HG02610 (cell line): ENCODE data around the gene CCL22.
A peak's percentile ranks its signal among the peaks of the same experiment; 100 is the strongest.
"Not testable (repeated sequence)": the region's sequence is repeated elsewhere in the genome, so short reads cannot be mapped to it uniquely, and the experiment has no call there.

ENCODE experiments used
- ATAC-seq: cut with Tn5 transposase; IDR thresholded peaks from one replicate; pipeline ENCODE4 v1.9.1; 2021; ENCODE audit warnings: mild to moderate bottlenecking, moderate library complexity; ENCODE audit not compliant: unreplicated experiment

The CCL22 gene

DNA sequence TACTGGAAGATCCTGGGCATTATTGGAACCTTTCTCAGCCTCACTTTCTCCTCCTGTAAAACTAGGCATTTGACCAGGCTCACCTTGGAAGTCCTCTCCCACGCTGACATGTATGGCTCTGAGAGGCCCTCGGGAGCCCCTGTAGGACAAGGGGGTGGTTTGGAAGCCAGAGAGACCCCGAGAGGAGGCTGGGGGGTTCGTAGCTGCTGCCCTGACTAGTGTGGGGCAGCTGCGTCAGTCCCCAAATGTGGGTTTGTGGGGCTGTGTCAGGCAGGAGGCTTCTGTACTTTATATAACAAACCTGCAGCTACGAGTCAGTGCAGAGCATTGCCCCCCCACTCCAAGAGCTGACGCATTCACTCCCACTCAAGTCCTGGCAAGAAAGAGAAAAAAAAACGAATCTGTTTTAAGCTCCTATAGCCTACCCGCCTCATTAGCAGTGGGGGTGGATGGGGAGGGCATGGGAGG, 15.5 kb downstream of the CCL22 start:
- no peak for ATAC-seq

GRCh38 chr16:57374925-57375465, 16.4 kb downstream of the CCL22 start:
- ATAC-seq, result not testable (repeated sequence)

- no peak for ATAC-seq
These were observed 17.8 kb downstream of the CCL22 start for GRCh38 chr16:57376313-57376818.

DNA sequence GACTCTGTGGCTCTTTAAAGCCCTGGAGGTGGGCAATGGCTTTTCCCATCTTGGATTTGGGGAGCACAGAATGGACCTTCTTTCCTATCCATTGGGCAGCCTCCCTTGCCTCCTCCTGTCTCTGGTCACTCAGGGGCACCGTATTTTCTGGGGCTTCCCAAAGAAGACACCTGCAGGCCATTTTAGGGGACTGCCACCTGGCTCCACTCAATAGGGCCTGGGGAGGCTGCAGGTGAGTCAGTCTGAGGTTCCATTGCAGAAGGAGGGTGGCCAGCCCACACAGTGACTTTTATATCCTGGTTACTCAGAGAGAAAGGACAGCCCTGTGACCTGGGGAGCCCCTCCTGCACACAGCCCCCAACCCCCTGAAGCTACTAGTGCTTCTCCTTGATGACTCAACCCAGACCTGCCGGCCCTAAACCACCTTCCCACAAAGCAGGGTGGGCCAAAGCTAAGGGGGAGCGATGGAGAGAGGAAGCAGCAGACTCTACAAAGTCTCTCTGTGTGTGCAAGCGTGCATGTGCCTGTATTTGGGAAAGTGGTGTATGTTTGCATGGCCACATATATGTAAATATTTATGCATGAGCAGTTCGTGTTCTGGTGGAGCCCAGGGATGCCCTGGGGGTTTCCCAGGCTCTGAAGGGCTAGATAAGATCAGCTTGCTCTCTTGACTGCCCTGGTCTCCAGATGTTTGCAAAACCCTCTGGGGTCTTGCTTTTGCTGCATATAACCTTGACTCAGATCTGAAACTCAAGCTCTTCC, 18.7 kb downstream of the CCL22 start:
- peak; percentile 92 for ATAC-seq

GRCh38 chr16:57379579-57379978, 21.0 kb downstream of the CCL22 start:
- no peak for ATAC-seq

GRCh38 chr16:57380671-57381462, 22.3 kb downstream of the CCL22 start:
- no peak for ATAC-seq

- no peak for ATAC-seq
These were observed 23.4 kb downstream of the CCL22 start for GRCh38 chr16:57381791-57382534.

GRCh38 chr16:57382535-57383275, 24.1 kb downstream of the CCL22 start:
- ATAC-seq, result no peak

- ATAC-seq, result no peak
These were observed 25.0 kb downstream of the CCL22 start for GRCh38 chr16:57383276-57384247.

- ATAC-seq, result no peak
These were observed 25.9 kb downstream of the CCL22 start for GRCh38 chr16:57384248-57385070.

DNA sequence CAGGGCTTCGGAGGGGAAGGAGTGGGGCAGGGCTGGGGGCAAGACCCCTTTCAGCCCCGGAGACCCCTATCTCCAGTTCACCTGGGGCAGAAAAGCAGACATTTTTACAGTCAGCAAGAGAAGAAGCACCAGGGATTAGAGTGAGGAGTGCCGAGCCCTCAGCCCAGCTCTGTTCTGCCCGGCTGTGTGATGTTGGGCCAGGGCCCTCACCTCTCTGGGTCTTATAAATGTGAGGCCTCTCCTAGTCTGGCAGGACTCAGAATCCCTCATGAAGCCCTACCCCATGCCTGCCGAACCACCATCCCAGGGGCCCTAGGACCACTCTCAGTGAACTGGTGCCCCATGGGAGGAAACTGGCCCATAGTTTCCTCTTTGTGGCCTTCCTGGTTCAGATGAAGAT, 26.5 kb downstream of the CCL22 start:
- ATAC-seq, result no peak

- no peak for ATAC-seq
These were observed 27.9 kb downstream of the CCL22 start for GRCh38 chr16:57386381-57386951.

- peak; percentile 28 for ATAC-seq
These were observed 29.2 kb downstream of the CCL22 start for GRCh38 chr16:57387598-57388354.

DNA sequence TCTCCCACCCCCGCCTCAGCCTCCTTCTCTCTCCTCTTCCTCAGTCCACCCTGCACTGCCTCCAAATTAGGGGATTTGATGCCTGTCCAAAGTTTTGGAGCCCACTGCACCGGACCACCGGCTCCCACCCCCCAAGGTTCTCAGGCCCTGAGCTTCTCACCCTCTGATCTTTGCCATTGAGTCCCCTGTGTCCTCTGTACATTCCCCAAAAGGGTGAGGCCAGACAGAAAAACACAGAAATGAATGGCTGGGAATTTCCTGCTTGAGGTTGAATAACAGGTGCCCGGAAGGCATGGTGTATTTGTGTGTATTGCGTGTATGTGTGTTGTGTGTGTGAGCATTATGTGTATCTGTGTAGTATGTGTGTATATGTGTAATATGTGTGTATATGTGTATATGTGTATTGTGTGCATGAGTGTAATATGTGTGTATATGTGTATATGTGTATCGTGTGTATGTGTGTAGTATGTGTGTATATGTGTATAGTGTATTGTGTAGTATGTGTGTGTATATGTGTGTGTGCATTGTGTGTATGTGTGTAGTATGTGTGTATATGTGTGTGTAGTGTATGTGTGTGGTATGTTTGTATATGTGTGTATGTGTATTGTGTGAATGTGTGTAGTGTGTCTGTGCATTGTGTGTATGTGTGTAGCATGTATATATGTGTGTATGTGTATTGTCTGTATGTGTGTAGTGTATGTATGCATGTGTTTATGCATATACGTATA, 29.9 kb downstream of the CCL22 start:
- peak; percentile 61 for ATAC-seq

- no peak for ATAC-seq
These were observed 30.5 kb downstream of the CCL22 start for GRCh38 chr16:57389087-57389468.

- no peak for ATAC-seq
These were observed 32.2 kb downstream of the CCL22 start for GRCh38 chr16:57390636-57391295.
